ENCODE measurements around the gene DNAJC13. TPM values are rescaled to one million over a fixed set of nuclear protein-coding genes. Genes with fewer than 3 reads are reported as not detected.

The DNAJC13 gene
- total RNA-seq, 1 experiment from 2014 or later = 18.1 TPM

- DNase-seq = no peak
- H2BK15ac ChIP-seq (ENCODE audit: low read depth, low read length) = no peak overlapping the region
- no peak overlapping the region for H3K4me3 Mint-ChIP-seq
- TF ChIP-seq CTCF (conservative IDR thresholded peaks at IDR 0.05) = no peak
- H2AFZ ChIP-seq (ENCODE audit: low read length) = no peak overlapping the region
- H3K56ac ChIP-seq (ENCODE audit: insufficient read length, low read depth, low read length) = no peak overlapping the region
- H4K8ac ChIP-seq (replicated peaks; ENCODE audit: insufficient read length, low read depth, low read length) = no peak overlapping the region
- no peaks in the 10 kb centered on the region; a peak in 1 of 4 replicates for H3K4me1 Mint-ChIP-seq
- no peak overlapping the region for H2AK5ac ChIP-seq (ENCODE audit: insufficient read length, low read length)
- H3K18ac ChIP-seq (ENCODE audit: insufficient read length, low read depth, low read length) = no peak overlapping the region
- no peak overlapping the region for H2BK12ac ChIP-seq (ENCODE audit: insufficient read length, low read depth, low read length)
- H3K23ac ChIP-seq (ENCODE audit: insufficient read length, low read depth, low read length) = no peak overlapping the region
- no peak overlapping the region for H3K4me2 ChIP-seq (ENCODE audit: insufficient read depth, insufficient read length, low read length)
- no peak overlapping the region for H3K9ac ChIP-seq (ENCODE audit: extremely low read depth, insufficient read length, low read length)
- H3K79me1 ChIP-seq (ENCODE audit: insufficient read depth, low read depth, low read length, poor library complexity, severe bottlenecking) = no peaks in the 10 kb centered on the region
- H3K36me3 Mint-ChIP-seq (ENCODE audit: insufficient read depth in 1 of 3, low read depth in 3 of 3) = peaks cover 2 to 7% (median 2%) of the 10 kb centered on the region in 3 experiments; a peak in 4 of 7 replicates
- no peak overlapping the region for H4K5ac ChIP-seq (ENCODE audit: insufficient read length, low read depth, low read length)
- no peaks in the 10 kb centered on the region for H3K27me3 ChIP-seq (ENCODE audit: insufficient read depth, low read length)
- H3K9me3 Mint-ChIP-seq = no peaks in the 10 kb centered on the region
- H4K20me1 ChIP-seq (ENCODE audit: control insufficient read depth, insufficient read depth, insufficient read length) = no peaks in the 10 kb centered on the region
- H3K27me3 Mint-ChIP-seq (ENCODE audit: low read depth) = no peaks in the 10 kb centered on the region
- no peak overlapping the region for H4K91ac ChIP-seq (ENCODE audit: insufficient read length, low read depth, low read length)
- no peaks in the 10 kb centered on the region for H3K23me2 ChIP-seq (ENCODE audit: insufficient read length, low read depth, low read length, poor library complexity, severe bottlenecking)
- H3T11ph ChIP-seq (ENCODE audit: low read length) = no peak overlapping the region
- no peak overlapping the region for H3K14ac ChIP-seq (ENCODE audit: insufficient read depth, low read length)
- no peak overlapping the region for H2BK120ac ChIP-seq (ENCODE audit: low read depth, low read length, poor library complexity, severe bottlenecking)
- no peaks in the 10 kb centered on the region for H3K4me1 ChIP-seq (ENCODE audit: insufficient read depth, low read length)
- no peak overlapping the region for H3K27ac ChIP-seq (ENCODE audit: insufficient read length, low read depth, low read length)
- H3K27ac Mint-ChIP-seq = no peak overlapping the region
- H3K9me3 ChIP-seq (ENCODE audit: control insufficient read depth, low read depth, low read length) = no peaks in the 10 kb centered on the region
- H2BK5ac ChIP-seq (ENCODE audit: insufficient read length, low read length) = no peak overlapping the region
- H3K4ac ChIP-seq (ENCODE audit: low read depth, low read length) = no peak overlapping the region
- H2BK20ac ChIP-seq (ENCODE audit: low read depth, low read length, poor library complexity, severe bottlenecking) = no peak overlapping the region
- H3K79me2 ChIP-seq (ENCODE audit: insufficient read depth, low read length) = no peaks in the 10 kb centered on the region; the same call in 1 of the 2 replicates
Measured at GRCh38 chr3:132445817-132446216, 28.5 kb downstream of the DNAJC13 start.
